Heart left ventricle (tissue), 16 donors: ENCODE results near the gene SLC36A2. TPM values are rescaled to one million over a fixed set of nuclear protein-coding genes. Genes with fewer than 3 reads are reported as not detected.

Source experiments
- ATAC-seq, 4 donors: fragments of 200-7000 bp; cut with Tn5 transposase; one replicate each; pipeline ENCODE4 v1.9.1; 2020 to 2022; ENCODE audit warnings: moderate library complexity in 4 of 4, mild to moderate bottlenecking in 3 of 4, moderate number of reproducible peaks in 1 of 4
- DNase-seq, 5 donors: peaks; one replicate each; pipeline ENCODE4 v3.0.0-alpha.2; 2020
- H3K27ac ChIP-seq, 12 donors: fragments of 200-600 bp; sonication (generic) in 4 of 12; one replicate each; pipeline versions ENCODE4 v1.5.0 to v1.8.0; 2016 to 2022; ENCODE audit warnings: mild to moderate bottlenecking in 2 of 12
- H3K27me3 ChIP-seq, 9 donors: fragments of 200-600 bp; sonication (generic) in 2 of 9; one replicate each; pipeline versions ENCODE4 v1.5.1 to v1.8.0; 2016 to 2022; ENCODE audit warnings: mild to moderate bottlenecking in 3 of 9
- H3K36me3 ChIP-seq, 9 donors: fragments of 200-600 bp; sonication (generic) in 2 of 9; one replicate each; pipeline versions ENCODE4 v1.5.0 to v1.8.0; 2018 to 2022; ENCODE audit warnings: mild to moderate bottlenecking in 2 of 9
- H3K4me1 ChIP-seq, 12 donors: fragments of 200-600 bp; sonication (generic) in 4 of 12; one replicate each; pipeline versions ENCODE4 v1.5.0 to v1.8.0; 2016 to 2022; ENCODE audit warnings: mild to moderate bottlenecking in 3 of 12
- H3K4me3 ChIP-seq, 12 donors: fragments of 200-600 bp; sonication (generic) in 4 of 12; one replicate each; pipeline versions ENCODE4 v1.5.0 to v1.8.0; 2017 to 2022; ENCODE audit warnings: mild to moderate bottlenecking in 9 of 12, moderate library complexity in 4 of 12
- H3K9me3 ChIP-seq, 12 donors: fragments of 200-600 bp; sonication (generic) in 4 of 12; one replicate each; pipeline versions ENCODE4 v1.5.0 to v1.8.0; 2016 to 2022; ENCODE audit warnings: mild to moderate bottlenecking in 1 of 12
- POLR2A ChIP-seq, 2 donors: fragments of 450-650 bp; IDR thresholded peaks; one replicate each; pipeline ENCODE4 v1.6.1; 2017; ENCODE audit warnings: antibody characterized with exemption in 2 of 2, mild to moderate bottlenecking in 2 of 2, moderate library complexity in 2 of 2
- WGBS, 4 donors: extraction: QIAGEN DNeasy Blood & Tissue Kit in 2 of 4; methylation state at CpG; one replicate each; pipeline versions ENCODE4 v1.1.5 to v1.1.7; 2013 to 2018; 5-methylcytosine and 5-hydroxymethylcytosine counted together
- intact Hi-C, 10 donors: fragments of 100-400 bp; cut with DNase I; formaldehyde crosslinking; loops; one replicate each; pipeline versions ENCODE4 v1.11.1 to v1.14.2; 2022
- polyA plus RNA-seq, 2 donors: library from polyadenylated mRNA; stranded (reverse); fragments of 200-250 nt; gene quantifications; one replicate each; pipeline ENCODE4 v1.2.3, GENCODE V29; 2013
- total RNA-seq, 9 donors: library from RNA; depleted of rRNA in 2 of 9; stranded (reverse); fragments of >200 nt in 2 of 9; fragmentation: NEBNext Ultra II Directional in 3 of 9; extraction: Animal tissue kit (Norgen Biotek cat#: 25700) in 3 of 9; gene quantifications; one replicate each; pipeline versions ENCODE4 v1.1.0 to v1.2.4, GENCODE V29; 2016 to 2023
- TF ChIP-seq, protein P1 (sequence below), 12 donors: fragments of 200-600 bp; sonication (generic) in 4 of 12; IDR thresholded peaks; one replicate each; pipeline versions ENCODE4 v1.5.0 to v1.8.0; 2018 to 2022; ENCODE audit warnings: antibody characterized with exemption in 12 of 12, mild to moderate bottlenecking in 5 of 12
- donor health status: ischemic (EF 13 %, LVEDD 7.1; RV severe dilation, severe dysfunction).
- donor health status: healthy with polysubstance abuse.
- donor health status: DM: no; HTN: yes; CAD: no.
- donor health status: DM: no; HTN: no; CAD: no.
- donor health status: ischemic (EF 25% LVEDD 6.9; RV normal size, moderate dysfunction).
- donor health status: ischemic (EF 25% LVEDD 5.7; RV mildly dilated, moderate dysfunction).
- donor health status: healthy.
- donor health status: DM: yes; HTN: yes; CAD: no.
- donor health status: ischemic (EF 35%, LVEDD 5.7; RV mildly dilated, moderate dysfunction).
- donor health status: nonischemic (EF 11% LVEDD 7.7; RV severe dilation, severe dysfunction).
- donor health status: DM: yes; HTN: yes; CAD: no.
- donor health status: PGD.
- donor health status: ischemic (EF 29% LVEDD 5.4; RV normal size, mild dysfunction).
- donor health status: nonischemic (EF 23%, LVEDD 6.1; RV moderate dilation, normal function).

SLC36A2 gene
- total and polyA plus RNA-seq, 11 donors, result 0.03 to 0.25 (median 0.14) TPM; not detected in 6

DNA sequence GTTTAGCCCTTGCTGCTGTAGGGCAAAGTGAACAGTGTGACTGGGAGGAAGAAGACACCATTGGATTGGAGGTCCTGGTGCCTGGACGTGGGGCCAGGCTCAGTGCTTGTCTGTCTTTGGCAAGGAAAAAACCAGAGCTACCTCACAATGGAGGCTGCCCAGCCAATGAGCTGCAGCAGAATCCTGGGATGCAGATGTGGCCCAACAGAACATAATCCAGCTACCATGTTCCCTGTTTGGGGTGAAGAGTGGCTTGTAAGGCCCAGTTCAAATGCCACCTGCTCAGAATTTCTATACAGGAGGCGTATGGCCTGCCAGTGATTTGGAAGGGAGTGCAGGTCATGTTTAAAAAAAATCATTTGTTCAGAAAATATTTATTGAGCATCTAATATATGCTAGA lies 43.7 kb downstream of the SLC36A2 start, which contains the start of gene SLC36A3:
TSS of gene SLC36A3 (minus strand) at position 101 of the 400 bp plus-strand sequence. CDS start 412 bp downstream, outside the sequence.
- DNase-seq (no peak), ATAC-seq (no peak)
- Histone ChIP-seq H3K36me3 (no peaks in the 10 kb centered on the region), H3K4me3 (no peak within 1 kb of the TSS), H3K27ac (no peak within 1 kb of the TSS), H3K27me3 (peaks cover 0 to 14% (median 0%) of the 10 kb centered on the region in 9 donors), H3K9me3 (no peaks in the 10 kb centered on the region), H3K4me1 (no peaks in the 10 kb centered on the region)
- TF ChIP-seq POLR2A (IDR thresholded peaks at IDR 0.05), result no peak
- TF ChIP-seq, protein P1, sequence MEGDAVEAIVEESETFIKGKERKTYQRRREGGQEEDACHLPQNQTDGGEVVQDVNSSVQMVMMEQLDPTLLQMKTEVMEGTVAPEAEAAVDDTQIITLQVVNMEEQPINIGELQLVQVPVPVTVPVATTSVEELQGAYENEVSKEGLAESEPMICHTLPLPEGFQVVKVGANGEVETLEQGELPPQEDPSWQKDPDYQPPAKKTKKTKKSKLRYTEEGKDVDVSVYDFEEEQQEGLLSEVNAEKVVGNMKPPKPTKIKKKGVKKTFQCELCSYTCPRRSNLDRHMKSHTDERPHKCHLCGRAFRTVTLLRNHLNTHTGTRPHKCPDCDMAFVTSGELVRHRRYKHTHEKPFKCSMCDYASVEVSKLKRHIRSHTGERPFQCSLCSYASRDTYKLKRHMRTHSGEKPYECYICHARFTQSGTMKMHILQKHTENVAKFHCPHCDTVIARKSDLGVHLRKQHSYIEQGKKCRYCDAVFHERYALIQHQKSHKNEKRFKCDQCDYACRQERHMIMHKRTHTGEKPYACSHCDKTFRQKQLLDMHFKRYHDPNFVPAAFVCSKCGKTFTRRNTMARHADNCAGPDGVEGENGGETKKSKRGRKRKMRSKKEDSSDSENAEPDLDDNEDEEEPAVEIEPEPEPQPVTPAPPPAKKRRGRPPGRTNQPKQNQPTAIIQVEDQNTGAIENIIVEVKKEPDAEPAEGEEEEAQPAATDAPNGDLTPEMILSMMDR (IDR thresholded peaks at IDR 0.05), result no peak
- intact Hi-C loops, result no loop called here
- WGBS, 4 donors, result 69 to 90% (median 82%) methylated on average over 2 of the region's 2 CpGs

DNA sequence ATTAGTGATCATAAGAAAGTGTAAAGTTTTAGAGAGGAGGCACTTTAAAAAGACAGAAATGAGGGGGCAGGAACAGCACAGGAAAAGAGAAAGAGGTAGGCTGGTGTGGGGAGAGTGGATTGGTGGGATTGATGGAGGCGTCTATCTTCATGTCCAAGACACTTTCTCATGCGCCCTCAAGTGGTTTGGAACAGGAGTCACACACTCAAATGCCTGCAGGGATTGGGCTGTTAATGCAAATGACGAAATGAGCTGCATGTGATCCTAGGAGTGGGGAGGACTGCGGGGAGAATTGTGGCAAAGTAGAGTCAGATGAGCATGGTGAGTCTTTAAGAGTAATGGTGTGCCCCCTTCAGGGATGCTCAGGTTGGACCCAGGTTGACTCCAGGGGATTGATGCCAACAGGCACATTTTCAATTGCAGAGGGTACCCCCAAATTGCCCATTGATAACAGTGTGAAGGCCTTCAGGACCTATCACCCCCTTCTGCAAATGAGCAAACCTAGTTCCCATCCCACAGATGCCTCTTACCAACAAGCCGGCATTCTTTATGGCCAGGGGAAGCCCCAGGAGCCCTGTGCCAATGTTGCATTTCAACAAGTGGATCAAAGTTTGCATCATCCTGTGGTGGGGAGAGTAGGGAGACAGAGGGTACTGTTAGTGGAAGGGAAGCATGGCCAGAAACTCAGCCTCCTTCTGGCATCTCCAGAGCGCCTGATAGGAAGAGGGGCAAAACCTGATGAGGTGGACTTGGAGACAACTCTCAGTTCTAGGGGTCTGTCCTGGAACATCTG lies 49.1 kb downstream of the SLC36A2 start:
- ATAC-seq, result peak in 2 of 4 donors; percentile 59 to 65
- Histone ChIP-seq H3K4me3 (no peak overlapping the region), H3K27me3 (peaks cover 0 to 14% (median 0%) of the 10 kb centered on the region in 9 donors), H3K27ac (no peak overlapping the region), H3K9me3 (no peaks in the 10 kb centered on the region), H3K4me1 (peaks cover 0 to 3% (median 0%) of the 10 kb centered on the region in 12 donors), H3K36me3 (no peaks in the 10 kb centered on the region)
- WGBS, 4 donors, result 34 to 88% (median 46%) methylated on average over 6 of the region's 6 CpGs
- TF ChIP-seq, protein P1 (IDR thresholded peaks at IDR 0.05), result peak in 8 of 12 donors; percentile 9 to 48 (median 40)
- no peak for TF ChIP-seq POLR2A (IDR thresholded peaks at IDR 0.05)
- peak in 1 of 5 donors; percentile 27 for DNase-seq
- intact Hi-C loops, result no loop called here

DNA sequence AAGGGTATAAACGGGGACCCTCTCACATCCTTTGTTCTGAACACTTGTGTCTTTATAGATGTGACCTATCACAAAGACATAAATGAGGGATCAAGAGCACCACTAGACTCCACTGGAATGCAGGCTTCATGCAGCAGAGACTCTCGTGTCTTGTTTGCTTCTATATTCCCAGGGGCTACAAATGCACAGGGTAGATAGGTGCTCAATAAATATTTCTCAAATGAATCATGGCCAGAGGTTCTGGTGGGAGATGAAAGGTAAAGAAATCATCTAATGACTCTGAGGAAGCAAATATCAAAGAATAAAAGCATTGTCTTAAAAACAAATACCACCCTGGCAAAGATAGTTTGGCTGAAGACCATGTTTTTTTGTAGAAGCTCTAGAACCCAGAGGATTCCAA lies 50.4 kb downstream of the SLC36A2 start:
- intact Hi-C loops, result no loop called here
- Histone ChIP-seq H3K27ac (no peak overlapping the region), H3K27me3 (peaks cover 0 to 13% (median 0%) of the 10 kb centered on the region in 9 donors), H3K4me3 (no peak overlapping the region), H3K9me3 (no peaks in the 10 kb centered on the region), H3K36me3 (no peaks in the 10 kb centered on the region), H3K4me1 (peaks cover 0 to 3% (median 0%) of the 10 kb centered on the region in 12 donors)
- 74 to 85% (median 76%) methylated on average over 2 of the region's 2 CpGs for WGBS, 4 donors
- ATAC-seq (no peak), DNase-seq (no peak)
- TF ChIP-seq, protein P1 (IDR thresholded peaks at IDR 0.05), result no peak
- no peak for TF ChIP-seq POLR2A (IDR thresholded peaks at IDR 0.05)

DNA sequence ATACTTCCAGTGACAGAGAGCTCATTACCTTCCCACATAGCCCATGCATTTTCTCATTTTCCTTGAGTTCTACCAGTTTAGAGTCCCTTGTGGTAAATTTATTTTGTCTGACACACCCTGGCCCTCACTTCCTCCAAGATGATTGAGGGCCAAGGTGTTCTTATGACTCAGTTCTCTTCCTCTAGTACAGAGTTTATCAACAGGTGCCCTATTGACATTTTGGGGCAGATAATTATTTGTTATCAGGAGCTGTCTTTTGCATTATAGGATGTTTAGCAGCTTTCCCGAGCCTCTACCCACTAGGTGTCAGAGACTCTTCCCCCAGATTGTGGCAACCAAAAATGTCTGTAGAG lies 50.9 kb downstream of the SLC36A2 start:
- H3K4me1 ChIP-seq, result peaks cover 0 to 3% (median 0%) of the 10 kb centered on the region in 12 donors
- WGBS, 4 donors, result 58 to 88% (median 69%) methylated on average over 1 of the region's 1 CpG
- no peak overlapping the region for H3K4me3 ChIP-seq
- intact Hi-C loops, result no loop called here
- peaks cover 0 to 13% (median 0%) of the 10 kb centered on the region in 9 donors for H3K27me3 ChIP-seq
- DNase-seq, result no peak
- no peaks in the 10 kb centered on the region for H3K9me3 ChIP-seq
- no peak for TF ChIP-seq POLR2A (IDR thresholded peaks at IDR 0.05)
- TF ChIP-seq, protein P1 (IDR thresholded peaks at IDR 0.05), result no peak
- ATAC-seq, result no peak
- no peaks in the 10 kb centered on the region for H3K36me3 ChIP-seq
- no peak overlapping the region for H3K27ac ChIP-seq
